HG02610 (cell line): ENCODE measurements around the gene S100A6.
A peak's percentile ranks its signal among the peaks of the same experiment; 100 is the strongest.
"Not testable (repeated sequence)": the region's sequence is repeated elsewhere in the genome, so short reads cannot be mapped to it uniquely, and the experiment has no call there.

Experiments
- ATAC-seq: cut with Tn5 transposase; IDR thresholded peaks from one replicate; pipeline ENCODE4 v1.9.1; 2021; ENCODE audit warnings: mild to moderate bottlenecking, moderate library complexity; ENCODE audit not compliant: unreplicated experiment

Gene S100A6

DNA sequence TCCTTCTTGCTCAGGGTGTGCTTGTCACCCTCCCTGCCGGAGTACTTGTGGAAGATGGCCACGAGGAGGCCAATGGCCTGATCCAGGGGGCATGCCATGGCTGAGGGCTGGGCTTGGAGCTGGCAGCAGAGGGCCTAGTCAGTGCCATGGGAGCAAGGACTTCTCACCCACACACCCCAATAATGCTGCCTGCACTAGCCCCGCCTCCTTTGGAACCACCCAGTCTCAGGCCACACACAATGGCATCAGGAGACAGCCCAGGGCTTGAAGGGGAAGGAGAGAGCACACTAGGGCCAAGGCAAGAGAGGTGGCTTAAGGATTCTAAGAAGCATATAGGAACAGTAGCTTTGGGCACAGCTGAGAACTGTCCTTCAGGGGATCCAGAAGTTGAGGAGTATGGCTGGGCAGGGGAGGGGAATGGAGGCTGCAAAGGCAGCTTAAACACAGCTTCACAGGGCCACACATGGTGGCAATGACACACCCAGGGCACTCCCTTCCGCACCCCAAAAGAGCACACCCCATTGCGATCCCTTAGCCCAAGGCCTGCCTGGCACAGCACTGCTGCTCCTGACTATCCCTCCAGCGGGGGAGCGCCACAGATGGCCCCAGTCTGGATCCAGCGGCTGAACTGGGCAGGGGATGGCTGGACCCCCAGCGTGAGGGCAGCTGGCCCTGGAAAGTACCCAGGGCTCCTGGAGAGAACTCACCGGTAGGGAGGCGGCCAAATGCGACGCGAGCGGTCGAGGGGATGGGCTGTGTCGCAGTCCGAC lies at the start of gene S100A6:
Gene S100A6 (minus strand): TSS at position 750 of the 770 bp plus-strand sequence. CDS start 652 bp downstream, at position 98.
- ATAC-seq = no peak

DNA sequence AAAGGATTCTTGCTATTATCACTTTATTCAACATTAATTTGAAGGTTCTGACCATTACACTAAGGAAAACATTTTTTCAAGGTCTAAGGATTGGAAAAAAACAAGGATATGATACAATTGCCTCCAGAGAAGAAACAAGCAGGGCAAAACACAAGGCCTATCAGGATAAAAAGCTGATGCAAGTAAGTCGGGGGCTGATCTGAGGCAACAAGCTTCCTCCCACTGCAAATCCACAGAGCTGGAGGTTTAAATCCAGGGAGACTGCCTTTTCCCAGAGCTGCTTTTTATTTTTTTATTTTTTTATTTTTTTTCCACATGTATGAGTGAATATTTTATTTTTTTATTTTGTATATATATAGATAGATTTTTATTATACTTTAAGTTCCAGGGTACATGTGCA lies 49.2 kb upstream of the S100A6 start:
- ATAC-seq = no peak

DNA sequence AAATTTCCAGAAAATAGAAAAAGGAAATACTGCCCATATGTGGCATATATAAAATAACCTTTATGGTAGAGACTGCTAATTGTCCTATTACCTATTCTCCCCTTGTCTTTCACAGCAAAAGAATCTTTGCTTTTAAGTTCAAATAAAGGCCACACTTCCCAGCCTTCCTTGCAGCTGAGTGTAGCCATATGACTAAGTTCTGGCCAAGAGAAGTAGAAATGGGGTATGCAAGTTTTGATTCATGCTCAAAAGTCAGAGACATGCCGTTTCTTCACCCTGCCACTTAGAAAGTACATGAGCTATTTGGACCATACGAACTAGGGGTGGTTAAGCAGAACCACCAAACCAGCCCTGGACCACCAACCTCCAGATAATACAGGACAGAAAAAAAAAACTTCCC lies 48.2 kb upstream of the S100A6 start:
- ATAC-seq = no peak

DNA sequence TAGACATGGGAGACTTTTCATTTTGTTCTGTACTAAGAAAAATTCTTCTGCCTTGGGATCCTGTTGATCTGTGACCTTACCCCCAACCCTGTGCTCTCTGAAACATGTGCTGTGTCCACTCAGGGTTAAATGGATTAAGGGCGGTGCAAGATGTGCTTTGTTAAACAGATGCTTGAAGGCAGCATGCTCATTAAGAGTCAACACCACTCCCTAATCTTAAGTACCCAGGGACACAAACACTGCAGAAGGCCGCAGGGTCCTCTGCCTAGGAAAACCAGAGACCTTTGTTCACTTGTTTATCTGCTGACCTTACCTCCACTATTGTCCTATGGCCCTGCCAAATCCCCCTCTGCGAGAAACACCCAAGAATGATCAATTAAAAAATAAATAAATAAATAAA lies 47.7 kb upstream of the S100A6 start:
- ATAC-seq = not testable (repeated sequence)

DNA sequence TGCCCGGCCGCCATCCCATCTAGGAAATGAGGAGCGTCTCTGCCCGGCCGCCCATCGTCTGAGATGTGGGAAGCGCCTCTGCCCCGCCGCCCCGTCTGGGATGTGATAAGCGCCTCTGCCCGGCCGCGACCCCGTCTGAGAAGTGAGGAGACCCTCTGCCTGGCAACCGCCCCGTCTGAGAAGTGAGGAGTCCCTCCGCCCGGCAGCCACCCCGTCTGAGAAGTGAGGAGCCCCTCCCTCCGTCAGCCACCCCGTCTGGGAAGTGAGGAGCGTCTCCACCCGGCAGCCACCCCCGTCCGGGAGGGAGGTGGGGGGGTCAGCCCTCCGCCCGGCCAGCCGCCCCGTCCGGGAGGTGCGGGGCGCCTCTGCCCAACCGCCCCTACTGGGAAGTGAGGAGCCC lies 47.0 kb upstream of the S100A6 start:
- not testable (repeated sequence) for ATAC-seq

DNA sequence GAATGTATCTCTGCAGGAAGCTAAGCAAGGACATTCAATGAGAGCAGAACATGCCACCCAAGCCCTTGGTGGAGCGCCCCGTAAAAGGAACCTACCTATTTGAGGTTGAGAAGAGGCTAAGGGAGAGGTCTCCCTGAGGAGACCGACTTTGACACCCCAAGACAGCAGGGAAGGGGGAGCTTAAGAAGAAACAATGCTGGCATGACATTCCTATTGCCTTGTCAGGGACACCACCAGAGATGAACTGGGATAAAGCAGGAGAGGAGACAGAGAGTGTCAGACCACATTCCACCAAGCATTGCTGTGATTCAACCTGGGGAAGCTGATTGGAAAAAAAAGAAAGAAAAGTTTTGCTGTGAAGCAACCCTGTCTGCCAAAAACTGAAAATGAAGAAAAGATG lies 43.1 kb upstream of the S100A6 start:
- ATAC-seq = no peak

DNA sequence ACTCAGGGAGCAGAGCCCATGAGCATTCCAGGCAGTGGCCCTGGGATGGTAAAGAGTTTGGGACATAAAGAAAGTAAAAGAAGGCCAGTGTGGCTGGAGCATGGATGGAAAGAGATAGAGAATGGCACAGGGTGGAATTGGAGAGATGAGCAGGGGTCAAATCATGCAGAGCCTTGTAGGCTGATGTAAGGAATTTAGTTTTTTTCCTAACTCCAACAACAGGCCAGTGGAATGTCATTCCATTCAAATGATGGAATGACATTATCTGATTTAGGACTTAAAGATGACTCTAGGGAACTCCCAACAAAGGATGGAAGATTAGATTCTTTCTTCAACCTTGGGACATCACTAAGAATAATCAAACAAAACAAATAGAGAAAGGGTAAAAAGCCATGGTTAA lies 42.7 kb upstream of the S100A6 start:
- ATAC-seq = no peak

DNA sequence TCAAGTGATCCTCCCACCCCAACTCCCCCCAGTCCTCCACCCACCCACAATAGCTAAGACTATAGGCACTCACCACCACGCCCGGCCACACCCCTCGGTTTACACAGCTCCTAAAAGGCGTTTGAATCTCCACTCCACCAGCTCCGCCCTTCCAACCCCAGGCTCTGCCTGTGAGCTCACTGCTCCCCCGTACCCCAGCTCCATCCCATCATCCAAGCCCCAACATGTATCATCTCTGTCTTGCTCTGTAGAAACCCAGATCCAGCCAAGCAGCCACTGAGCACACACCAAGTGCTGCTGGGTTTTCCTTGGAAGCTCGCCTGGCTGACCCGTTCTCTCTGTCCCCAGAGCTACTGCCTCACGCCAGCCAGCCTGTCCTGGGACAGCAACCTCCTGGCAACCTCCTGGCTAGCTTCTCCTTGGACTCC lies 41.8 kb upstream of the S100A6 start:
- no peak for ATAC-seq

DNA sequence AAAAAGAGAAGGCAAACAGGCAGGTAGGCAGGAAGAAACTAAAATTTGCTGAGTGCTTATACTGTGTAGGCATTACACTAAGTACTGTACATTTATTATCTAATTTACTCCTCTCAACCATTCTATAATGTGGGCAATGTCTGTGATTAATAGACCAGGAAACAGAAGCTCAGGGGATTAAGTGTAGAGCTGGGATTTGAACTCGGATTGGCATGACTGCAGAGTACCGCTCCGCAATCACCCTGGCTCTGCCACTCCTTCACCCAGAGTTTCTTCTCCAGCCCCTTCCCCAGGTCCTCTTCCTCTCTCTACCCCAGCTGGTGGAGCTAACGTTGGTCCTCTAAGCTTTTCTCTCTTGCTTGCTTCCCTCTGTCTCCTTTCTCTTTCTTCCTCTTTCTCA lies 41.3 kb upstream of the S100A6 start:
- no peak for ATAC-seq

DNA sequence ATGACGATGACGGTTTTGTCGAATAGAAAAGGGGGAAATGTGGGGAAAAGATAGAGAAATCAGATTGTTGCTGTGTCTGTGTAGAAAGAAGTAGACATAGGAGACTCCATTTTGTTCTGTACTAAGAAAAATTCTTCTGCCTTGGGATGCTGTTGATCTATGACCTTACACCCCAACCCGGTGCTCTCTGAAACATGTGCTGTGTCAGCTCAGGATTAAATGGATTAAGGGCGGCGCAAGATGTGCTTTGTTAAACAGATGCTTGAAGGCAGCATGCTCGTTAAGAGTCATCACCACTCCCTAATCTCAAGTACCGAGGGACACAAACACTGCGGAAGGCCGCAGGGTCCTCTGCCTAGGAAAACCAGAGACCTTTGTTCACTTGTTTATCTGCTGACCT lies 39.7 kb upstream of the S100A6 start:
- not testable (repeated sequence) for ATAC-seq

DNA sequence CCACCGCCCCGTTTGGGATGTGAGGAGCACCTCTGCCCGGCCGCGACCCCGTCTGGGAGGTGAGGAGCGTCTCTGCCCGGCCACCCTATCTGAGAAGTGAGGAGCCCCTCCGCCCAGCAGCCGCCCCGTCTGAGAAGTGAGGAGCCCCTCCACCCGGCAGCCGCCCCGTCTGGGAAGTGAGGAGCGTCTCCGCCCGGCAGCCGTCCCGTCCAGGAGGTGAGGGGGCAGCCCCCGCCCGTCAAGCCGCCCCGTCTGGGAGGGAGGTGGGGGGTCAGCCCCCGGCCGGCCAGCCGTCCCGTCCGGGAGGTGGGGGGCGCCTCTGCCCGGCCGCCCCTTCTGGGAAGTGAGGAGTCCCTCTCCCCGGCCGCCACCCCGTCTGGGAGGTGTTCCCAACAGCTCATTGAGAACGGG lies 39.3 kb upstream of the S100A6 start:
- not testable (repeated sequence) for ATAC-seq

DNA sequence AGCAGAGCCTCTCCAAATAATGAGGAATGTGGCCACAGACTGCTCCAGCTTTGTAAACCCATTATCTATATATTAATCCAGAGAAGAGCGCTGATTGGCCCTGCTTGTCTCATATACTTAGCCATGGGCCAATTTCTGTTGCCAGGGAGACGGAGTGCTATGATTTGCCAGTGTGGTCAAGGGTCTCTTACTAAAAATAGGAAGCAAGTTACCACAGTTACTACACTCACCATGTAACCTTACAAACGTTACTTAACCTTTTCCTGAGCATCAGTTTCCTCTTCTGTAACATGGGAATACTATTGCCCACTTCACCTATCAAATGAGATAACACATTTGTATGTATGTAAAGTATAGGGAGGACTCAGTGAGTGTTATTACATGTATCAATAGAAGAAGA lies 37.6 kb upstream of the S100A6 start:
- ATAC-seq = no peak

DNA sequence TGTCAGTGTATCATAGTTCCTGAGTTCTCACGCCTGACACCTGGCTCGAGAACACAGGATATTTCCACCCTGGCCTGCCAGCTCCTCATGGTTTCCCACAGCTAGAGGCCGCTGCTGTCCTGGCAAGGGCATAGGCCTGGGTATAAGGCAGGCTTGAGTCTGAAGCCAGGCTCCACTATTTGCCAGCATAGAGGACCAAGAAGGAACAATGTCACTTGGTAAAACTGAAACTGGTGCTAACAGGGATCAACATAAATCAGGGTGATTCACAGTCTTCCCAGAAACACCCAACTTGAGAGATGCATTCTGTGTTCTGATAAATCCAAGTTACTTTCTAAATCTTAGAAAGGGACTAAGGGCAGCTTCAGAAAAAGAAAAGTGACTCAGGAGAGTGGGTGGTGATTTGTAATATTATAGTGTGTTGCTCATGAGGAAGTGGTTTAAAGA lies 36.8 kb upstream of the S100A6 start:
- ATAC-seq = peak; percentile 58

DNA sequence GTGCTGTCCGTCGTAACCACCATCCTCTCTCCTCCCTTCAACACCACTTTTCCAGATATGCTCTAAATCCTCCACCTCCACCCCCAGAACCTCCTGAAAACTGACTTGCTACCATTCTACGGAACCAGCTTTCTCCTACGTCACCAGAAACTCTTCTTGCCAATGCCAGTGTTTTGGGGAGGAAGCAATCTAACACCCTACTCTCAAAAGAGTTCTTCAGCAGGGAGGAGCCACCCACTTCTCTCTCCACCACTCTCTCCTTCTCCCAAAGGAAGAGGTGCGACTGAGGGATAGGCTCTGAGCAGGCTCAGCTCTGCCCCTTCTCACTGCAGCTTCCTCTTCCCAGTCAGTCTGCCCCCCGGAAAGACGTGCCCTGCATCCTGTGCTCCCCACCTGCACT lies 35.9 kb upstream of the S100A6 start:
- ATAC-seq = no peak

DNA sequence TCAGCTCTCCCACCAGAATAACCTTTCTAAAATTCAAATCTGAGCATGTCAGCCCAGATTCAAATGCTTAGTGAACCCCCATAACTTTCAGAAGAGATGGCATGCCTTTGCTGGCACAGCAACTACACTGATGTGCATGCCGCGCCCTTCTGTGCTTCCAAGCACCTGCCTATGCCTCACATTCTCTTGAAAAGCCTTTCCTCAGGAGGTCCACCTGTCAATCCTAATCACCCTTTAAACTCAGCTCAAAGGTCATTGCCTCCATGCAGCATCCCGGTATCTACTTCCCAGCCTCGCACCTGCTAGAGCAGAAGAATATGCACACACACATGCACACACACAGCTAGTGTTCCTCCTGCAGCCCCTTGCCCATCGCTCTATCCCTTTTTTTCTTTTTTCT lies 35.1 kb upstream of the S100A6 start:
- no peak for ATAC-seq

DNA sequence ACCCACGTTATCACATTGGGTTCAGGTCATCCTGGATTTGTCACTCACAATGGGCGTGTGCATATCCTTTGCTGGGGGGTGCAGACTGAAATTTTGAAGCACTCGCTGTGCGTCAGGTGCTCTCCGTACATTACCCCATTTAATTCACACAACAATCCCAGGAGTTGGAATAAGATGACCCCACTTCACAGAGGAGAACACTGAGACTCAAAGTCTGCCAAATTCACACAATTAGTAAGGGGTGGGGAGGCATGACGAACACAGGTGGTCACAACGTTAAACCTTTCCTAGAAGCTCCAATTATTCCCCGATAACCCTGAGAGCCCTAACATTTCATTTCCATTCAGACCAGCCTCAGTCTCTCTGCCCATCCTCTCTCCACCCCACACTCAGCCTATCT lies 33.7 kb upstream of the S100A6 start:
- no peak for ATAC-seq

DNA sequence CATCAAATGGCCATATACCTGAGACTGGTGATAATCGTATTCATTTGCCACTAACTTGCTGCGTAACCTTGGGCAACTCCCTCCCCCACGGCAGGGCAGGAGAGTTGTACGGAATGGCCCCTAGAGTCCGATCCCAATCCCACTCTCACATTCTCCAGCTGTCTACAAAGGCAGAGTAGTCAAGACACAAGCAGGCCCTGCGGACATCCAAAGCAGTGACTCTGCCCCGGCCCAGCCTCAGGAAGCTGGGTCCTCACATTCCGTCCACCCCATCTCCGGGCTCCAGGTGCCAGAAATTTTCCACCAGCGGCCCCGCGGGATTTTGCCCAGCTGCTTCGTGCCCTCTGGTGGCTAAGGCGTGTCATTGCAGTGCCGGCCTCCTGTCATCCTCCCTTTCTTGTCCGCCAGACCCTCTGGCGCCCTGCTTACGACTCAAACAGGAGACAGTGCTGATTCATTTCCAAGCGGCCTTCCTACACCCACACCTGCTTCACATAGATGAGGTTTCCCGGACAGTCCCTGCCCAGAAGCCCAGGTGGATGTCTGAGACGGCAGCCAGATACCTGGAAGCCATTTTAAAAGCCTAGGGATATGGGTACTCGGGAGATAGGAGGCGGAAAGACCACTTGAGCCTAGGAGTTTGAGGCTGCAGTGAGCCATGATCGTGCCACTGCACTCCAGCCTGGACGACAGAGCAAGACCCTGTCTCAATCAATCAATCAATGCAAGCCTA lies 32.7 kb upstream of the S100A6 start:
- ATAC-seq = no peak

DNA sequence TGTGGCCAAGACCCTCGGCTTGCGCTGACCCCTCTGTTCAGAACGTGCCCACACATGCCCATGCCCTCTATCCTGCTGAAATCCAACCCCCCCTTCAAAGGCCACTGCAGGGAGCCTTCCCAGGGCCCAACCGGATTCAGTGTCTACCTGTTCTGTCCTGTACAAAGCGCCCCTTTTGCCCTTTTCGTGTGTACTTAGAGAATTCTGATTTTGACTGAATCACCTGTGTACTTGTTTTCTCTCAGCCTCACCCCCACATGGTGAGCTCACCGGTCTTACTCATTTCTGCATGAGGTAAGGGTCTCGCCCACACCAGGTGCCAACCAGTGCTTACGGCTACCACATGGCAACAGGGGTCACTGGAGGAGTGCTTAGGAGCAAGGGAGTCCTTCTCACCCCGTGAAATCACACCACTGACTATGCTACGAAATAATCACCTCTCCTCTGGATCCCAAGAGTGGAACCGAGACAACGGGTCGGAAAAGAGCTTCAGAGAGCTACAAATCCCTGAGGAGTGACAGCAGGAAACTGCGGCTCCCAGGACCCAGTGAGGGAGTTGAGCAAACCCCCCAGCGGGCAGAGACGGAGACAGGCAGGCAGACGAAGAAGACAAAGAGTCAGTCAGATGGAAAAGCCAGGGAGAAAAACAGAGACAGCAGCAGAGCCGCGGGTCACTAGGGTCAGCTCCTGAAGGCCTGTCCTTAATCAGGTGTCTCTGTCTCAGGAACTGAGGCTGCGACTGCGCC lies 32.0 kb upstream of the S100A6 start:
- ATAC-seq = no peak

DNA sequence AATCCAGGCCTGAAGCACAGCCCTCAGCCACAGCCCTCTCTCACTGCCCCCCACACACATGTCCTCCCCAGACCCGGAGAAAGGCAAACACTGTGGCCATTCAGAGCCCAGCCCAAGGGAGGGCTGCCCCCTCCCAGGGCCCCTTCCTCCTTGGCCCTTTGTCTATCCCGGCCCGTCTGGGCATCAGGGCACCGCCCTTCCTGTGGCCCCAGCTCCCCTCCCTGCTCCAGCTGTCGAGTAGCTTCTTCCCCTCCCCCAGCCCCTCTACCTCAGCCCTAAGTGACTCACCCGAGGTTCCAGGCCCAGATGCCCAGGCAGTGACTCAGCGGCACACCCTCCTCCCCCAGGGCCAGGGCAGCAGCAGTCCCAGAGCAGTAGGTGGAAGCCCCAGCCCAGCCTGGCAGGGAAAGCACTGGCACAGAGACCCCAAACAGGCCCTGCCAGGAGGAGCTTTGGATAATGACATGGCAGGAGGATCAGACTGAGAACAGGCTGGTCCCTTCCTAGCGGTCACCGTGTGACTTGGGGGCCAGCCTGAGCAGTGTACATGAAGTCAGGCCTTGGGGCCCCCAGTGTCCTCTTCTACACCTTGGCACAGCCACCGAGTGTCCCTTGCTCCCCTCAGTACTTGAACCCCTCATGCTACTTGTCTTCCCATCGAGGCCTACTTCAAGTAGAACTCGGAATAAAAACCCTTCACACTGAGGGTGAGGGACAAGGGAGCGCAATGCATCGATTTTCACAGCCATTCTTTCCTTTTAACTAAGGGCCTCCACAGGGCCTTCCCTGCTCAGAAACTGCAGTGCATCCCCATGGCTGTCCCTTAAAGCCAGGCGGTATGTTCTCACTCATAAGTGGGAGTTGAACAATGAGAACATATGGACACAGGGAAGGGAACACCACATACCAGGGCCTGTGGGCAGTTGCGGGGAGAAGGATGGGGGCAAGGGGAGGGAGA lies 30.9 kb upstream of the S100A6 start:
- peak; percentile 32 for ATAC-seq
